Kidney (tissue), 14 donors: ENCODE data around the gene CD58. TPM values are rescaled to one million over a fixed set of nuclear protein-coding genes. Genes with fewer than 3 reads are reported as not detected.
A peak's percentile ranks its signal among the peaks of the same experiment; 100 is the strongest.

Source experiments
- DNase-seq, 5 donors: peaks; one replicate each; pipeline ENCODE4 v3.0.0-alpha.2; 2013 to 2020
- FAIRE-seq: peaks from 2 replicates; lab custom pipeline; 2012; peaks lifted over from hg19 to GRCh38; lab: Jason Lieb, UNC
- H3K27ac ChIP-seq, 2 donors: one replicate each; pipeline ENCODE4 v1.7.0; 2013; ENCODE audit warnings: low read depth in 2 of 2, low read length in 2 of 2, inconsistent platforms in 1 of 2
- H3K27me3 ChIP-seq: one replicate; pipeline ENCODE4 v1.7.1; 2013; ENCODE audit warnings: low read length, inconsistent platforms; ENCODE audit not compliant: control insufficient read depth, insufficient read depth
- H3K36me3 ChIP-seq, 3 donors: one replicate each; pipeline versions ENCODE4 v1.7.0 to v1.7.1; 2013; ENCODE audit warnings: low read length in 3 of 3, control low read depth in 1 of 3, inconsistent platforms in 1 of 3; ENCODE audit not compliant: insufficient read depth in 3 of 3, control insufficient read depth in 2 of 3
- H3K4me1 ChIP-seq, 3 donors: one replicate each; pipeline versions ENCODE4 v1.7.0 to v1.7.1; 2013; ENCODE audit warnings: low read length in 3 of 3, inconsistent platforms in 1 of 3, low read depth in 1 of 3; ENCODE audit not compliant: control insufficient read depth in 2 of 3, insufficient read depth in 2 of 3
- H3K4me3 ChIP-seq, 3 donors: one replicate each; pipeline versions ENCODE4 v1.7.0 to v1.8.1; 2013; ENCODE audit warnings: low read length in 3 of 3, control low read depth in 1 of 3, inconsistent platforms in 1 of 3
- H3K9ac ChIP-seq, 3 donors: one replicate each; pipeline versions ENCODE4 v1.7.0 to v1.7.1; 2013; ENCODE audit warnings: low read length in 3 of 3, control low read depth in 1 of 3, inconsistent platforms in 1 of 3
- H3K9me3 ChIP-seq, 3 donors: one replicate each; pipeline versions ENCODE4 v1.7.0 to v1.7.1; 2013; ENCODE audit warnings: low read length in 3 of 3, control low read depth in 1 of 3, inconsistent platforms in 1 of 3; ENCODE audit not compliant: control insufficient read depth in 2 of 3, insufficient read depth in 1 of 3
- intact Hi-C: fragments of 100-400 bp; cut with DNase I; formaldehyde crosslinking; loops from one replicate; pipeline ENCODE4 v1.11.1; 2022
- polyA plus RNA-seq: library from polyadenylated mRNA; stranded (reverse); fragments of 350-450 nt; fragmentation: Illumina TruSeq; extraction: RNeasy Lipid Tissue Mini Kit (QIAGEN cat#74804); gene quantifications from one replicate; pipeline ENCODE4 v1.2.3, GENCODE V29; 2014; ENCODE audit warnings: low read depth, low replicate concordance; ENCODE audit not compliant: insufficient read depth
- total RNA-seq: library from RNA; stranded (reverse); fragmentation: NEBNext Ultra II Directional; extraction: Animal tissue kit (Norgen Biotek cat#: 25700); gene quantifications from one replicate; pipeline ENCODE4 v1.2.1, GENCODE V29; 2021
- TF ChIP-seq, protein P1 (sequence below): IDR thresholded peaks from 3 replicates; pipeline ENCODE4 v1.5.1; 2012; ENCODE audit warnings: mild to moderate bottlenecking, moderate library complexity, borderline replicate concordance; ENCODE audit not compliant: insufficient read depth; ENCODE audit errors: extremely low read depth
- donor health status: control.
- donor health status: control.
- donor health status: control.
- donor health status: control.
- donor health status: control.
- donor health status: DM: yes; HTN: yes; CAD: no.
- donor health status: Normal renal cell carcinoma (clear cell type).

The CD58 gene
- total and polyA plus RNA-seq, 2 donors from 2014 or later, result 27.4 to 36.6 TPM

DNA sequence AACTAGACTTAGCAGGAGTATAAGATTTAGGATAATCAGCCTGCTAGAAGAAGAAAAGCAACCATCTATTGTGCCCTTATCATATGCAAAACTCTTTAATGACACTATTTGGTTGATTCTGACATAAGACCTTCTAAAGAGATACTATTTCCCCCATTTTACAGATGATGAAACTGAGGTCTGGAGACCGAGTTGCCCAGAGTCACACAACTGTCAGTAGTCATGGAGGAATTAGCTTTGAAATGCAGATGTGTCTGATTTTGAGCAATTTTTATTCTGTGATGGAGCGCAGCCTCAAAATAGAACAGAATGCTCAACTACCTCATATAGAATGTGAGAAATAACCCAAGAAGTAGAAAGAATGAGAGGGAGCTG is 69.0 kb downstream of the CD58 start:
- intact Hi-C loops, result no loop called here
- peaks cover 0 to 23% (median 7%) of the 10 kb centered on the region in 3 donors for H3K4me1 ChIP-seq
- H3K27ac ChIP-seq, result no peak overlapping the region
- no peaks in the 10 kb centered on the region for H3K36me3 ChIP-seq
- TF ChIP-seq, protein P1, sequence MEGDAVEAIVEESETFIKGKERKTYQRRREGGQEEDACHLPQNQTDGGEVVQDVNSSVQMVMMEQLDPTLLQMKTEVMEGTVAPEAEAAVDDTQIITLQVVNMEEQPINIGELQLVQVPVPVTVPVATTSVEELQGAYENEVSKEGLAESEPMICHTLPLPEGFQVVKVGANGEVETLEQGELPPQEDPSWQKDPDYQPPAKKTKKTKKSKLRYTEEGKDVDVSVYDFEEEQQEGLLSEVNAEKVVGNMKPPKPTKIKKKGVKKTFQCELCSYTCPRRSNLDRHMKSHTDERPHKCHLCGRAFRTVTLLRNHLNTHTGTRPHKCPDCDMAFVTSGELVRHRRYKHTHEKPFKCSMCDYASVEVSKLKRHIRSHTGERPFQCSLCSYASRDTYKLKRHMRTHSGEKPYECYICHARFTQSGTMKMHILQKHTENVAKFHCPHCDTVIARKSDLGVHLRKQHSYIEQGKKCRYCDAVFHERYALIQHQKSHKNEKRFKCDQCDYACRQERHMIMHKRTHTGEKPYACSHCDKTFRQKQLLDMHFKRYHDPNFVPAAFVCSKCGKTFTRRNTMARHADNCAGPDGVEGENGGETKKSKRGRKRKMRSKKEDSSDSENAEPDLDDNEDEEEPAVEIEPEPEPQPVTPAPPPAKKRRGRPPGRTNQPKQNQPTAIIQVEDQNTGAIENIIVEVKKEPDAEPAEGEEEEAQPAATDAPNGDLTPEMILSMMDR, result no peak
- no peak overlapping the region for H3K4me3 ChIP-seq
- H3K9me3 ChIP-seq, result no peaks in the 10 kb centered on the region
- no peak for DNase-seq
- no peak overlapping the region for H3K9ac ChIP-seq
- no peaks in the 10 kb centered on the region for H3K27me3 ChIP-seq
- FAIRE-seq, result no peak

DNA sequence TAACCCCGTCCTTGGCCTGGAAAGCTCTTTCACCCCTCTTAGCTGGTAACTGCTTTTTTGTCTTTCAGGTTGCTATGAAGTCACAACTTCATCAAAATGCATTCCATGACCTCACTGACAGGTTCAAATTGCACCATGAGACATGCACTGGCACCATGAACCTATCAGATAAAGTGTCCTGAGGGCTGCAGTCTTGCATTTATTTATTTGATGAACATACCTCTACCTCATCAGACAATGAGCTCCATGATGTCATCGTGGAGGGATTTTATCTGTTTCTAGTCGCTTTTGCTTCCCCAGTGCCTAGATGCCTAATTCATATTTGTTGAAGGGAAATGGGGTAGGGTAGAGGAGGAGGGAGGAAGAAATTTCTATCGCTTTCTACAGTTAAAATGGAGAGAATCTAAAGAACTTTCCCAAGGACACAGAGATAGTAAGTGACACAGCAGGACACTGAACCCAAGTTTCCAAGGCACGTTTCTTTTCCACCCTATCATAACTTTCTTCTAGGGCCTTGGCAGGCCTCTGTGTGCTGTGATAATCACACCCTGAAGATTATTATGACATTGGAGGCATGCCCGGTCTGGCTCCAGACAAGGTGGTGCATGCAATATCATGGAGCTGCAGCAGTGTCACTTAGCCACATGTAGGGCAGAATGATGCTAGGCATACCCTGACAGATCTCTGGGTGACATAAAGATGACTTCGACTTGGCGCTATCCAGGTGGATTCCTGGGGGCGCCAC is 69.5 kb downstream of the CD58 start:
- Histone ChIP-seq H3K9ac (no peak overlapping the region), H3K4me1 (peaks cover 0 to 27% (median 10%) of the 10 kb centered on the region in 3 donors), H3K4me3 (no peak overlapping the region), H3K27me3 (no peaks in the 10 kb centered on the region), H3K36me3 (no peaks in the 10 kb centered on the region), H3K27ac (no peak overlapping the region), H3K9me3 (no peaks in the 10 kb centered on the region)
- intact Hi-C loops, result no loop called here
- TF ChIP-seq, protein P1, result no peak
- FAIRE-seq, result no peak
- DNase-seq, result no peak

DNA sequence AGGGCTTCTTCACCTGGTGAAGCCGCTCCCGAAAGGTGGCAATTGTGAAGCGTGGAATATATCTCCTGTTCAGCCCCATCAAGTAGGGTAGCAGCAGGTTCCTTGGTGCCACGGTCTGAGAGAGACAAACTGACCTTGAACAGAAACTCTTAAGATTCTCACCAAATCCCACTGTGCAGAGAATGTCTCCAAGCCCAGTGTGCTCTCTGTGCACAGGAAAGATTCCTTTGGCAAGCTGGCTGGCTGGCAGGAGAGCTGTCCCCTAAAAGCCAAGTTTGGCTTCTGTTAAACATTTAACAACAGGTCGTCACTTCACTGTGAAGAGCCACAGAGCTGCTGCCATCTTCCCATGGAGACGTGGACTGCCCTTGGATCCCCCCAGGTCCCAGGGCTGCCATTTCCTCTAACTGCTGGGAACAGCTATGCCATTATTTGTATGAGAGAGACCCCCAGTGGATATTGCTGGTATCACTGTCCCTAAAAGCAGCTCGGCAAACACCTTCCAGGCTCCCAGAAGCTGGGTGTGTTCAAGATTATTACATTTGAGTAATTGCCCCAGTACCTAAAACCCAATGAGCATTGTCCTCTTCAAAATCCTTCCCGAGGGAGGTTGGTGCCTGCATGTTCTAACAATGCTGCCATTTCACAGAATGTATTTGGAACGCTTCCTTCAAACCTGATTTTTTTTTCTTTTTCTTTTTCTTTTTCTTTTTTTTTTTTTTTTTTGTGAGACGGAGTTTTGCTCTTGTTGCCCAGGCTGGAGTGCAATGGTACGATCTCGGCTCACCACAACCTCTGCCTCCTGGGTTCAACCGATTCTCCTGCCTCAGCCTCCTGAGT is 71.8 kb downstream of the CD58 start:
- H3K36me3 ChIP-seq, result no peaks in the 10 kb centered on the region
- peaks cover 0 to 41% (median 18%) of the 10 kb centered on the region in 3 donors for H3K4me1 ChIP-seq
- no peak overlapping the region for H3K9ac ChIP-seq
- peak; percentile 64 to 83 (median 74) for DNase-seq
- no peak for FAIRE-seq
- H3K27ac ChIP-seq, result peak overlapping the region; percentile 25 to 32
- TF ChIP-seq, protein P1, result peak; percentile 76
- no peaks in the 10 kb centered on the region for H3K9me3 ChIP-seq
- intact Hi-C loops, result loop anchor here (10.0 kb wide), 1 partner anchor 354 kb away; no protein-coding TSS in a partner anchor
- H3K27me3 ChIP-seq, result no peaks in the 10 kb centered on the region
- peak overlapping the region in 1 of 3 donors; percentile 40 for H3K4me3 ChIP-seq
